AG10803 (cell line): ENCODE results near the gene SPZ1.
A peak's percentile ranks its signal among the peaks of the same experiment; 100 is the strongest.
"Not testable (repeated sequence)": the region's sequence is repeated elsewhere in the genome, so short reads cannot be mapped to it uniquely, and the experiment has no call there.

Source experiments
- DNase-seq: peaks from one replicate; pipeline ENCODE4 v3.0.0; 2010; ENCODE audit warnings: low read depth
- H3K4me3 ChIP-seq: 2 replicates; pipeline ENCODE4 v1.5.1; 2011; ENCODE audit warnings: mild to moderate bottlenecking, low read length, control low read depth
- CTCF ChIP-seq: conservative IDR thresholded peaks from 2 replicates; pipeline ENCODE4 v1.5.1; 2011; ENCODE audit warnings: mild to moderate bottlenecking, low read length, control low read depth, inconsistent platforms

The SPZ1 gene

GRCh38 chr5:80319702-80320101 lies at the start of gene SPZ1:
TSS of gene SPZ1 (plus strand) at chr5:80320002. CDS start at chr5:80320216, 214 bp downstream.
- TF ChIP-seq CTCF: no peak
- no peak for DNase-seq
- H3K4me3 ChIP-seq: no peak within 1 kb of the TSS

- H3K4me3 ChIP-seq, DNase-seq: not testable (repeated sequence)
Observed at GRCh38 chr5:80270543-80270942, 49.3 kb upstream of the SPZ1 start.

GRCh38 chr5:80275347-80275746 lies 44.5 kb upstream of the SPZ1 start:
- peak; percentile 54 for TF ChIP-seq CTCF
- no peak overlapping the region for H3K4me3 ChIP-seq
- peak; percentile 22 for DNase-seq

- TF ChIP-seq CTCF: no peak
Observed at GRCh38 chr5:80276186-80276585, 43.6 kb upstream of the SPZ1 start.

GRCh38 chr5:80277191-80277590 lies 42.6 kb upstream of the SPZ1 start:
- H3K4me3 ChIP-seq: no peak overlapping the region
- TF ChIP-seq CTCF: no peak
- no peak for DNase-seq

More at GRCh38 chr5:80276186-80276585, 43.6 kb upstream of the SPZ1 start:
- DNase-seq: no peak
- H3K4me3 ChIP-seq: no peak overlapping the region

- no peak for DNase-seq
- no peak for TF ChIP-seq CTCF
Observed at GRCh38 chr5:80282054-80282453, 37.7 kb upstream of the SPZ1 start.

GRCh38 chr5:80283360-80283759 lies 36.4 kb upstream of the SPZ1 start:
- H3K4me3 ChIP-seq: no peak overlapping the region
- DNase-seq: no peak
- no peak for TF ChIP-seq CTCF

More at GRCh38 chr5:80282054-80282453, 37.7 kb upstream of the SPZ1 start:
- H3K4me3 ChIP-seq: no peak overlapping the region

GRCh38 chr5:80284720-80285119 lies 35.1 kb upstream of the SPZ1 start:
- no peak for DNase-seq
- H3K4me3 ChIP-seq: no peak overlapping the region
- TF ChIP-seq CTCF: no peak
